Right hindlimb (tissue), 1 donor: ENCODE results near the gene ZNF484.
"Not testable (repeated sequence)": the region's sequence is repeated elsewhere in the genome, so short reads cannot be mapped to it uniquely, and the experiment has no call there.

Experiments used
- DNase-seq: peaks from one replicate; pipeline ENCODE4 v3.0.0-alpha.2; 2018

ZNF484 gene

GRCh38 chr9:92877531-92878430 lies at the start of gene ZNF484:
ZNF484 (minus strand) TSS chr9:92878038; CDS start chr9:92875029, 3,009 bp downstream.
- DNase-seq = peak; percentile 97

- no peak for DNase-seq
Observed at GRCh38 chr9:92920437-92920836, 42.6 kb upstream of the ZNF484 start.

GRCh38 chr9:92917176-92917800 lies 39.5 kb upstream of the ZNF484 start:
- no peak for DNase-seq

GRCh38 chr9:92911511-92912475 lies 34.0 kb upstream of the ZNF484 start:
- peak; percentile 73 for DNase-seq

GRCh38 chr9:92905137-92905536 lies 27.3 kb upstream of the ZNF484 start:
- not testable (repeated sequence) for DNase-seq

- no peak for DNase-seq
Observed at GRCh38 chr9:92897323-92897722, 19.5 kb upstream of the ZNF484 start.

- DNase-seq = no peak
Observed at GRCh38 chr9:92895812-92896436, 18.1 kb upstream of the ZNF484 start.

- DNase-seq = no peak
Observed at GRCh38 chr9:92894711-92895362, 17.0 kb upstream of the ZNF484 start.

GRCh38 chr9:92893916-92894610 lies 16.2 kb upstream of the ZNF484 start:
- not testable (repeated sequence) for DNase-seq

GRCh38 chr9:92892276-92892675 lies 14.4 kb upstream of the ZNF484 start:
- DNase-seq = not testable (repeated sequence)

- DNase-seq = no peak
Observed at GRCh38 chr9:92890761-92891160, 12.9 kb upstream of the ZNF484 start.

- no peak for DNase-seq
Observed at GRCh38 chr9:92887880-92888338, 10.1 kb upstream of the ZNF484 start.

- DNase-seq = not testable (repeated sequence)
Observed at GRCh38 chr9:92886846-92887610, 9.2 kb upstream of the ZNF484 start.

- not testable (repeated sequence) for DNase-seq
Observed at GRCh38 chr9:92883666-92884405, 6.0 kb upstream of the ZNF484 start.

GRCh38 chr9:92882276-92882675 lies 4.4 kb upstream of the ZNF484 start:
- DNase-seq = no peak

- no peak for DNase-seq
Observed at GRCh38 chr9:92875373-92875772, 2.5 kb downstream of the ZNF484 start.

GRCh38 chr9:92870289-92870688 lies 7.5 kb downstream of the ZNF484 start:
- no peak for DNase-seq

GRCh38 chr9:92866600-92866999 lies 11.2 kb downstream of the ZNF484 start:
- DNase-seq = not testable (repeated sequence)

- no peak for DNase-seq
Observed at GRCh38 chr9:92864152-92864551, 13.7 kb downstream of the ZNF484 start.

GRCh38 chr9:92860867-92861266 lies 17.0 kb downstream of the ZNF484 start:
- no peak for DNase-seq
